GF-D8 (cell line): ENCODE measurements around the gene TLL1.

Experiments used
- DNase-seq: peaks from one replicate; lab custom pipeline; 2025; lab: John Stamatoyannopoulos, UW

Gene TLL1

GRCh38 chr4:165971933-165972332 is 98.9 kb downstream of the TLL1 start:
- no peak for DNase-seq

DNA sequence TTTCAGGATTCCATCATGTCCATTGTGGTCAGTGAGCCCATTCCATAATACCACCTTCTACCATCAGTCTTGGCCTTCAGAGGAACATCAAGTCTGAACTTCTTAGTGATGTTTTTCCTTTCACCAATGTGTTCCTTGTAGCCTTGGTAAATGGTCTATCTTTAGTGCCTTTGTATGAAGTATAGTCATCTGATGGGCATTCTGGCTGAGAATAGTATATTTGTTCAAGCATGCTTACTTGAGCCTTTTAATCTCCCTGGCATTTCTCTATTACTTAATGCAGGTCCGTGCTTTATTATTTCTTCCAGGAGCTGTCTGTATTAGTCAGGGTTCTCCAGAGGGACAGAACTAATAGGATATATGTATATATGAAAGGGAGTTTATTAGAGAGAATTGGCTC is 99.7 kb downstream of the TLL1 start:
- DNase-seq: no peak

- no peak for DNase-seq
Measured at GRCh38 chr4:165982934-165983333, 109.9 kb downstream of the TLL1 start.

- no peak for DNase-seq
Measured at GRCh38 chr4:165986956-165987698, 114.1 kb downstream of the TLL1 start.

DNA sequence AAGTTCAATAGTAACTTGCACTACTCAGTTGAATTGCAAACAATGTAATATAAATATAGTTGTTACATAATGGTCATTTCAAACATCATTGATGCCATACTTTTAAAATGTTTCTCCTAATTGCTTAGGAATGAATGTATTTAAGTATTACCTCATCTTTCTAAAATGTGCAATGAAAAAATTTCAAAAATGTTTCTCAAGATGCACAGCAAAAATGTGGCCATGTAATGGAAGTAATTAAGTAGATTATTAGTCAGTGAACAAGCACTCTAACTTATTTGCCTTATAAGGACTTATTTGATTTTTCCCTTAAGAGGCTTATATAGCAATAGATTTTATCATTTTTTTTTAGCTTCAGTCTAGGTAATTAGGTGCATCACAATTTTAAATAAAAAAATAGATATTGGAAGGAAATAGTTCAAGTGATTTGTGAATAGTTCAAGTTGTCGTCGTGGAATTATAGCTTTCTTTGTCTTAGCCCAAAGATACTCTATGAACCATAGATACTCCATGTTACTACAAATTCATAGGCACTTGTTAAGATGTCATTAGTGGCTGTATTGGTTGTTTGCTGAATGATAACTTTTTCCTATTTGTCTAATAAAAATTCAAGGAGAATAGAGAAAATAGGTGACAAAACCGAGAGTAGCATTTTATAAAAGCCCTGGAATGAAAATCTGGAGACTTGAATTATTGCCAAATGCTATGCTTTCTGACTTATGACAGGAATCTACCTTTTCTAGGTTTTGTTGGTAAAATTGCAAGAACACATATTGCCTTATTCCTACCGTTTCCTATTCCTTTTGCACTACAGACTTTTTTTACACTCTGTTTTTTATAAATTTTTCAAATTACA is 118.5 kb downstream of the TLL1 start:
- no peak for DNase-seq

DNA sequence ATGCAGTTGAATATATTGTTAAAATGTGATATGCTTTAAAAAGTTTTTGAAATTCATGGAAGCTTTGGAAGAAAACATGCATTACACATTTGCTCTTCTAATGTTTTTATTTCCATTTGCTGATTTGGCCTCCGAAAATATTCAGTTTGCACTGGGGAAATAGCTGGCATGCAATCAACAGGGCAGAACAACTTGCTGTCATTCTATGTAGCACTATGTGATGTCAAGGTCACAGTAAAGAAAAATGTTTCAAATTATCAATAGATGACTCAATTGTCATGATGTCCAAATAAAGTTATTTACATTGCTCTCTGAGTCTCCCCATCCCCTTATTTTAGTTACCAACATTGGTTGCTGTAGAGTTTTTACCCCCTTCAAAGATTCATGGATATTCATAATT is 119.2 kb downstream of the TLL1 start:
- DNase-seq: no peak

DNA sequence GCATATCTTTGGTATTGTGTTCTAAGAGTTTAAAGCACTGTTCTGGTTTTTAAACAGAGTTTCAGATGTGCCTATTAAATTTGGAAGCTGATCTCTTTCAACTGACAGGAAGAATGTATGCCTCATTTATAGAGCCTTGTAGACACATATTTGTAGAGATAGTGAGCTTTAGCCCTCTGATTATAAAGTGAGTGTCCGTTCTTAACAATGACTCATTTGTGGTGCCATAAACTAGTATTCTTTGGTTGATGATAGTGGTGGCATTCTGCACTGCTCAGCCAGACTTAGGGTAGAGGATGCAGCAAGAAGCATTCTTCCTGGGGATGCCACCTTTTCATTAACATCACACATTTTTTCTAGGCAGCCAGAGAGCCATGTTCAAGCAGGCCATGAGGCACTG is 121.7 kb downstream of the TLL1 start:
- DNase-seq: no peak

GRCh38 chr4:166003811-166004210 is 130.8 kb downstream of the TLL1 start:
- no peak for DNase-seq

- no peak for DNase-seq
Measured at GRCh38 chr4:166006217-166006616, 133.2 kb downstream of the TLL1 start.

DNA sequence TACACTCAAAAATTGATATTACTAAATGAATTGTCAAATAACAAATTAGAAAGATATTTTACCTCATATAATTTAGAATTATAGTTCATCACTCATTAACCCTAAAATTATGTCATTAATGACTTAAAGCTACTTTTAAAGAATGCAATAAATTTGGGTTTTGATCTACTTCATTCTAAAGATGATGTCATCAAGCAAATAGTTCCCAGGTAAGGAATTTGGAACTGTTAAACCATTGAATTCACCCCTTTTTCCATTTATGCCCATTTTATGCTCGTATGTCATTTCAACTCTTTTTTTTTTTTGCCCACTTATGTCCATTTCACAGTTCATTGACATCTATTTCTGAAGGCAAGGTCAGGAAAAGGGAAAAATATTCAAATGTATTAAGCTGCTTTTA is 135.5 kb downstream of the TLL1 start:
- DNase-seq: no peak

DNA sequence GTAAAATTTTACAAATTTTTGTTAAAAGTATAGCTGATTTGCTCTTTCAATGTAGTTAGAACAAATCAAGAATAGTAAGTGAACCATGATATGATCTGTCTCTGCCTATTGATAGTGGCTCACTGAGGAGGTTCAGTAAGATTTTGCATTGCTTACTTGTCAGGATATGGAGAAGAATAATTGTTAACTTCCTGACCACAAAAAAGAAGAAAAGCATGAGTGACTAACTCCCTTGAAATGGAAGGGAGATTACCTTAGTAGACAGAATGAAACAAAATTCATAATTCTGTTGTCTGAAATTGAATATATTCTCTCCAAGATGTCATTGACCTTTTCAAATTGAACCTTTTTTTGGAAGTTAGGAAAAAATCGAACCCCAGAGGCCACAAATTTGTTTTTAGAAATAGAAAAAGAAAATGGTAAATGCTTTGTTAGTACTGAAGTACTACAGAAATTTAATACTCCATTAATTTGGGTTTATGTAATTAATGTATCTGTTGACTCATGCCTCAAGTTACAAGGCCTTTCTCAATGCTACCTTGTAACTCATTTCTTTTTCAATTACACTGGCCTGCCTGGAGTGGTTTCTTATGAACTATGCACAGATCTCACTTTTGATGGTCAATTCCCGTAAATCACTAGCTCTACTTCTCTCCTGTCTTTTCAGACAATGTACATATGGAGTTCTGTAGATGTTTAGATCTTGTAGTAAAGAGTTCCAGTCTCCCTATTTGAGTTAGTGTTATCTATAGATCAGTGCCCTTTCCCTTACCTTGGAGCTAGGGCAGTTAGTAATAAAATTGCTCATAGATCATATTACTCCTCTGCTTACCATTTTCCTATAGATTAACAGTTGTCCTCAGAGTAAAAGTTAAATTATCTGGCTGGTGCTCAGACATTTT is 139.3 kb downstream of the TLL1 start:
- DNase-seq: no peak

DNA sequence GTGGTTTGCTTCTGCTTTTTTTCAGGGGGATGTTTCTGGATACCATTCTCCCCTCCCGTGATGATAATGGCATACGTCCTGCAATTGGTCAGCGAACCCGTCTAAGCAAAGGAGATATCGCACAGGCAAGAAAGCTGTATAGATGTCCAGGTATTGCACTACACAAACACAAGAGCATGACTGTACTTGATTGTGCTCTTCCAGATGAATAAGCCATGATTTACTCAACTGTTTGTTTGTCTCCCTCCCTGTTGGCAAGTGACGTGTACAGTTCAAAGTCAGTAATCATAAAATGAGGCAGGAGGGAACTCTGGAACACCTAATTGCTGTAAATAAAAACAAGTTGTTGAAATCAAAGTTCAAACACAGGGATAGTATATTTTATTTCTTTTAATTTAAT is 141.4 kb downstream of the TLL1 start:
- DNase-seq: no peak

DNA sequence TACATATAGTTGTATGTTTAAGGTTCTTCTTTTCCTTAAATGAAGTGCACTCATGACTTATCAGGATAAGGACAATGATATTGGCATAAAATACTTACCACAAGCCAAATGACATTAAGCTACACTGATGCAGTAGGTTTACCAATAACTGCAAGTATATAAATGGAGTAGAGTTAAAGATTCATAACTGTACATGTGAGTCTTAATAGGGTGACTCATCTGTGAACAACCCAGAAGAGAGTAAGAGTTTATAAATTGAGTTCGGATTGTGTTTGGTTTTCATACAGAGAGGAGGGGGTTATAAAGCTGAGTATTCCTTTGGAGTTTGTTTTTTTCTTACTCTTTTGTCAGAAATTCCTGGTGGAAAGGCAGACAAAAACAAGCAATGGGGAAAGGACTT is 144.8 kb downstream of the TLL1 start:
- no peak for DNase-seq

- no peak for DNase-seq
Measured at GRCh38 chr4:166019441-166020220, 146.6 kb downstream of the TLL1 start.

DNA sequence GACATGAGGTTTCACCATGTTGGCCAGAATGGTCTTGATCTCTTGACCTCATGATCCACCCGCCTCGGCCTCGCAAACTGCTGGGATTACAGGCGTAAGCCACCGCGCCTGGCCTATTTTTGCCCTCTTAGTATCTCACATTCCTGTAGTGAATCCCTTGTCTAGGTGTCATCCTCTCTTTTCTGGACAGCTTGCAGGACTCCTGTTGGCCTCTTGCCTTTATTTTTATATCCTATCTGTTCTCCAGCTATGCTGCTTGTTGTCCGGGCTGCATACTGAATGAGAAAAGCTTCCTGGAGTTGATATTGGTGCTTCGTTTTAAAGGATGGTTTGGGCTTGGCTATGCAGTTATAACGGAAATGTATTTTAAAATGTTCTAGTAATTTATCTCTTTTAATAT is 148.6 kb downstream of the TLL1 start:
- no peak for DNase-seq

GRCh38 chr4:166034965-166035364 is 161.9 kb downstream of the TLL1 start:
- no peak for DNase-seq

GRCh38 chr4:166039822-166040221 is 166.8 kb downstream of the TLL1 start:
- no peak for DNase-seq

DNA sequence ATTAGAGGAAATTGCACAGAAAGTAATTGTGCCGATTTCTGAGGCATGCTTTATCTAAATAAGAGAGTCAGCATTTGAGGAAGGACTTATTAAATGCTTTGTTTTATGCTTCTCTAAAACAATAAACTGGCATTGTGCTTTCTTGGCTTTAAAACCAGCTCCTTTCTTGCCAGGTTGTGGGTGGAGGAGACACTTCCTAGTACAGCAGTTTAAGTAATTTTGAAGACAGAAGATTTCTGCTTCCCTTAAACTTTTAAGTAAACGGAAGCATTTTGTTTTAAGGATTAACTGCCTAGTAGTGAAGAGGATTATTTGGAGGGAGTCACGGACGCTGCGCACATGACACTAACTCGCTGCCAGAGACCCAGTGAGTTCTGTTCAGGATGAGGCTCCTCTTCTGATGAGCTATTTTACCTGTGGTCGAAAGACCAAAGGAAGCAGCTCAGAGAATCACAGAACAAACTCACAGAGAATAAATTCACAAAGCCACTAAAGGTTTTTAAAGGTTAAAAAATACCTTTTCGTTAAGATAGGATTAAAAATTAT is 169.5 kb downstream of the TLL1 start:
- DNase-seq: no peak

DNA sequence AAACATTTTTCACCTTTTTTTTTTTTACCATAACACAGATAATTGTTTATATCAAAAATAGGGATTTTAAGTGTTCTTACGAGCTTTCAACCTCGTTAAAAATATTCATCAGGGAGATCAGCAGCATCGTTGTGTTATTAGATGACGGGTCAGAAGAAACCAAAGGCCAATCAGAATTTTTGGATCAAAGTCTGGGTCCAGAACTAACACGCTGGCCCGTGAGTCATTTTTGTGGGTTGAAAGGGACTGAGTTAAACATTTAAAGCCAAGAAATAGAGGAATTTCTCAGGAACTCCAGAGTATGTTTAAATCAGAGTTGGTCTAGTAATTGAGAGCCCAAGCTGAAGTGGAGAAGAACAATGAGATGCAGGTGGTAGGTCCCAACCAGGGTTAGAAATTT is 170.8 kb downstream of the TLL1 start:
- no peak for DNase-seq

DNA sequence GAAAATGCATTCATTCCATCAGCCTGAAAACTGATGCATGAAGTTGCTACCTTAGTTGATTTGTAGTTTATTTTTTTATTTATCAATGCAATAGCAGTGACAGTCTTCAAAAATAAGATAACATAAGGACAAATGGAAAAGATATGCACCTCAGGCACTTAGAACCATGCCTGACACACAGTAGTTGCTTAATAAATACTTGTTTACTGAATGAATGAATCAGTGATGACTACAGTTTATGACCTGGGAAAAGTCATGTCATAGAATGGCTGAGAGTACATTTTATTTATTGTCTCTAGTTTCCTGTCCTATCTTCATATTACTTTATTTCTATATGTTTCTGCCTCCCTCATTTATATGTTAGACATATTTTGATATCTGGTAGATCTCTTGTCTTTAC is 171.8 kb downstream of the TLL1 start:
- no peak for DNase-seq

- DNase-seq: no peak
Measured at GRCh38 chr4:166045457-166045856, 172.4 kb downstream of the TLL1 start.
